ENCODE measurements around the gene TPRX1. TPM values are rescaled to one million over a fixed set of nuclear protein-coding genes. Genes with fewer than 3 reads are reported as not detected.
"Not testable (repeated sequence)": the region's sequence is repeated elsewhere in the genome, so short reads cannot be mapped to it uniquely, and the experiment has no call there.

The TPRX1 gene
- polyA plus RNA-seq, 3 donors: not detected

DNA sequence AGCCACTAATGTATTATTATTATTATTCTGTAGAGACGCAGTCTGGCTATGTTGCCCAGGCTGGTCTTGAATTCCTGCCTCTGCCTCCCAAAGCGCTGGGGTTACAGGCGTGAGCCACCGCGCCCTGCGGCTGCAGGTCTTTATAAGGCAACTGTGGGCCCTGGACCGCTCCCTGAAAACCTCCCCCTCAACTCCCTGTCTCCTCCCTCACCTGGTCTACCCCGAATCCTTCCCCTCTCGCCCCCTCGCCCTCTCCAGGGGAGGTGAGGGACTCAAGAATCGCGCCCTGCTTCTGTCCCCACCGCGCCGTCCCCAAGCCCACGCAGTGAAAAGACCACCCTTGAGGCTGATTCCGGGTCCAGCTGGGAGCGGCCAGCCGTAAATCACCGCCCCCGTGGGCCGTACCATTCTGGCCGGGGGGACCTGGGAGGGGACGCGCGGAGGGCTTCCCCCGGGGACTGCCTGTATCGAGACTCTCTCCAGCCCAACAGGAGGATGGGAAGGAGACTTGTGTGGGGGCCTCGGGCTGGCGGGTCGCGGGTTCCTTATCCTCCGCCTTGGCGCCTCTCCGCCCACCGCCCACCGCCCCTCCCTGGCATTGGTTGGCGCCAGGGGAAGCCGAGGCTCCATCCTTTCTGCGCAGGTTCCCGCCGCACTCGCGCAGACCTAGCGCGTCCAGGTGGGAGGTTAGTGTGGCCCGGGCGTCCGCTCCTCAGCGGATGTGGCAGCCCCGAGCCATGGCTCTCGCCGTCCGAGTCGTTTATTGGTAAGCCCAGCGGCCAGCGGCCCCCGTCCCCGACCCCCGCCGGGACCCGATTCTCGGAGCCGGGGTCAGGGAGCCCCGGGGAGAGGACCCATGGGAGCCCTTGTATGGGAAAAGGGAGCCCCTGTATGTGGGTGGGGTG lies 26.1 kb downstream of the TPRX1 start, which contains the start of gene SELENOW:
SELENOW (plus strand) TSS at position 655 of the 905 bp plus-strand sequence; CDS start at position 738, 83 bp downstream.
- H3K27ac Mint-ChIP-seq: peak within 1 kb of the TSS in 6 of 7 donors; percentile 78 to 90 (median 82)
- 2% methylated on average over 47 of the region's 65 CpGs for WGBS (ENCODE audit: insufficient coverage)
- peak; percentile 28 to 52 (median 48) for DNase-seq
- H3K4me3 Mint-ChIP-seq: peak within 1 kb of the TSS; percentile 85 to 96
- Histone ChIP-seq H3K4me1 (ENCODE audit: control insufficient read depth in 1 of 2, insufficient read depth in 2 of 2, low read length in 2 of 2) (peaks cover 15 to 25% of the 10 kb centered on the region in 2 donors), H3K79me2 (ENCODE audit: insufficient read depth, low read length) (peaks cover 13% of the 10 kb centered on the region), H2AFZ (ENCODE audit: insufficient read depth, low read depth, low read length, poor library complexity, severe bottlenecking) (peak within 1 kb of the TSS; percentile 100), H4K20me1 (ENCODE audit: insufficient read depth, low read length) (no peaks in the 10 kb centered on the region), H3K9me3 (replicated peaks in 1 of 2; ENCODE audit: control insufficient read depth in 1 of 2, insufficient read depth in 1 of 2, low read length in 2 of 2) (no peaks in the 10 kb centered on the region), H3K4me3 (replicated peaks in 1 of 3; ENCODE audit: low read depth in 2 of 3, low read length in 3 of 3) (peak within 1 kb of the TSS; percentile 53 to 95 (median 84)), H3K27ac (ENCODE audit: low read depth in 1 of 2, low read length in 2 of 2) (peak within 1 kb of the TSS; percentile 20 to 92), H3K4me2 (replicated peaks; ENCODE audit: extremely low read depth, low read length, poor library complexity, severe bottlenecking) (peak within 1 kb of the TSS; percentile 89), H3K27me3 (ENCODE audit: control insufficient read depth in 2 of 2, insufficient read depth in 2 of 2, low read length in 2 of 2) (no peaks in the 10 kb centered on the region), H3K36me3 (replicated peaks in 1 of 2; ENCODE audit: control insufficient read depth in 1 of 2, insufficient read depth in 2 of 2, low read length in 2 of 2) (peaks cover 14 to 23% of the 10 kb centered on the region in 2 donors), H3K9ac (ENCODE audit: insufficient read depth, low read length, poor library complexity, severe bottlenecking) (peak within 1 kb of the TSS; percentile 92)
- intact Hi-C loops (cut with micrococcal nuclease): no loop called here
- peaks cover 23% of the 10 kb centered on the region for H3K4me1 Mint-ChIP-seq
- peaks cover 0 to 7% (median 2%) of the 10 kb centered on the region in 3 donors for H3K27me3 Mint-ChIP-seq (ENCODE audit: low read depth in 3 of 3)
- peaks cover 22 to 25% of the 10 kb centered on the region in 2 donors for H3K36me3 Mint-ChIP-seq
- peaks cover 0 to 1% (median 0%) of the 10 kb centered on the region in 7 donors for H3K9me3 Mint-ChIP-seq
- TF ChIP-seq CTCF (IDR thresholded peaks at IDR 0.05): no peak

- Histone ChIP-seq H2AFZ (ENCODE audit: insufficient read depth, low read depth, low read length, poor library complexity, severe bottlenecking) (peak overlapping the region; percentile 100), H3K36me3 (replicated peaks in 1 of 2; ENCODE audit: control insufficient read depth in 1 of 2, insufficient read depth in 2 of 2, low read length in 2 of 2) (peaks cover 14 to 20% of the 10 kb centered on the region in 2 donors), H3K9ac (ENCODE audit: insufficient read depth, low read length, poor library complexity, severe bottlenecking) (peak overlapping the region; percentile 92), H3K4me3 (replicated peaks in 1 of 3; ENCODE audit: low read depth in 2 of 3, low read length in 3 of 3) (peak overlapping the region; percentile 53 to 95 (median 84)), H3K4me1 (ENCODE audit: control insufficient read depth in 1 of 2, insufficient read depth in 2 of 2, low read length in 2 of 2) (peaks cover 15 to 25% of the 10 kb centered on the region in 2 donors), H3K4me2 (replicated peaks; ENCODE audit: extremely low read depth, low read length, poor library complexity, severe bottlenecking) (peak overlapping the region; percentile 89), H3K79me2 (ENCODE audit: insufficient read depth, low read length) (peaks cover 13% of the 10 kb centered on the region)
- H4K20me1 ChIP-seq (ENCODE audit: insufficient read depth, low read length); H3K27me3 Mint-ChIP-seq (ENCODE audit: low read depth in 3 of 3); H3K27me3 ChIP-seq (ENCODE audit: control insufficient read depth in 2 of 2, insufficient read depth in 2 of 2, low read length in 2 of 2); H3K9me3 ChIP-seq (replicated peaks in 1 of 2; ENCODE audit: control insufficient read depth in 1 of 2, insufficient read depth in 1 of 2, low read length in 2 of 2); H3K9me3 Mint-ChIP-seq; intact Hi-C loops (cut with micrococcal nuclease); DNase-seq; H3K27ac ChIP-seq (ENCODE audit: low read depth in 1 of 2, low read length in 2 of 2): not testable (repeated sequence)
- Mint-ChIP-seq H3K4me3 (peak overlapping the region; percentile 85 to 96), H3K4me1 (peaks cover 23% of the 10 kb centered on the region), H3K27ac (peak overlapping the region in 1 of 7 donors; percentile 79), H3K36me3 (peaks cover 16 to 17% of the 10 kb centered on the region in 2 donors)
- 80% methylated on average over 5 of the region's 23 CpGs for WGBS (ENCODE audit: insufficient coverage)
These were observed 26.9 kb downstream of the TPRX1 start for GRCh38 chr19:47777245-47778048.
